GM12891 (cell line): ENCODE results near the gene MAP2K5.

Experiments used
- POLR2A ChIP-seq: IDR thresholded peaks from 2 replicates; pipeline ENCODE4 v1.6.1; 2011; ENCODE audit warnings: low read depth, low read length, control low read depth
- POLR2AphosphoS5 ChIP-seq: IDR thresholded peaks from 2 replicates; pipeline ENCODE4 v1.6.1; 2011; ENCODE audit warnings: low read depth, low read length, control low read depth
- POU2F2 ChIP-seq: IDR thresholded peaks from 2 replicates; pipeline ENCODE4 v1.6.1; 2011; ENCODE audit warnings: low read depth, mild to moderate bottlenecking, control low read depth, low read length, moderate library complexity
- SPI1 ChIP-seq: IDR thresholded peaks from 2 replicates; pipeline ENCODE4 v1.6.1; 2011; ENCODE audit warnings: low read depth, low read length, control low read depth
- TAF1 ChIP-seq: IDR thresholded peaks from 2 replicates; pipeline ENCODE4 v1.6.1; 2011; ENCODE audit warnings: low read depth, low read length, control low read depth

DNA sequence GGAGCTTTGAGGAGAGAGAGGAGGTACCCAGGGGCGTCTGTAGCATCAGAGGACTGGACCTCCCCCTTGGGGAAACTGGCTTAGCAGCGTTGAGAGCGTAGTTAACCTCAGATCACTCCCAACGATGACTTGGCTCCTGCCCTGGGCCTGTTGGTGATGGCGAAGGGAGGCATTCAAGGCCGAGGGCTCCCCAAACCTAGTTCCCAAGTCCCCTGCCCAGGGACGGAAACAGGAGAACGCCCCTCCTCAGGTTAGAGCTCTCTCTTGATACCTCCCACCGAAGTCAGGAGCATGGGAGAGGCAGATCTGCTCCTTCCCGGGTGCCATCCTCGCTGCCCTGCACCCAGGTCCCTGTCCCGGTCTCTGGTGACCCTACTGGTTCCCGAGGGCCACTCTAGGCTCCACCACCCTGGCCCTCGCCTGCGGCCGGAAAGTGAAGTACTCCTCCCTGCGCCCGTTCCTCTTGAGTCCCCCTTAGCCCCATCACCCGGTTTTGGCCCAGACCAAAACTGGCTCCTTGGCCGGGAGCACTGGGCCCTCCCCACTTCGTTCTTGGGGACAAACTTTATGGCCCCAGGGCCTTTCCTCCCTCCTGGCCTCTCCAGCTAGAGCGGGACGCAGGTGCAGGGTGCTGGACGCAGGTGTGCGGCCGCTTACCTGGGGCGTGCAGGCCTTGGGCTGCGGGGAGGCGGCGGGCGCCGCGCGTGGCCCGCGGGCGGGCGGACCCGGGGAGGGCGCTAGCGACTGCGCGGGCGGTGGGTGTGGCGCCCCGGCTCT lies 280.2 kb downstream of the MAP2K5 start:
- no peak for TF ChIP-seq TAF1
- TF ChIP-seq POLR2AphosphoS5 = no peak
- no peak for TF ChIP-seq POLR2A
- no peak for TF ChIP-seq SPI1
- no peak for TF ChIP-seq POU2F2
